ENCODE measurements around the gene MORC4. TPM values are rescaled to one million over a fixed set of nuclear protein-coding genes. Genes with fewer than 3 reads are reported as not detected.

Gene MORC4
- total and polyA plus RNA-seq, 2 of the 4 experiments (the other 2 are of a cell fraction) = 17.5 to 34.2 TPM

DNA sequence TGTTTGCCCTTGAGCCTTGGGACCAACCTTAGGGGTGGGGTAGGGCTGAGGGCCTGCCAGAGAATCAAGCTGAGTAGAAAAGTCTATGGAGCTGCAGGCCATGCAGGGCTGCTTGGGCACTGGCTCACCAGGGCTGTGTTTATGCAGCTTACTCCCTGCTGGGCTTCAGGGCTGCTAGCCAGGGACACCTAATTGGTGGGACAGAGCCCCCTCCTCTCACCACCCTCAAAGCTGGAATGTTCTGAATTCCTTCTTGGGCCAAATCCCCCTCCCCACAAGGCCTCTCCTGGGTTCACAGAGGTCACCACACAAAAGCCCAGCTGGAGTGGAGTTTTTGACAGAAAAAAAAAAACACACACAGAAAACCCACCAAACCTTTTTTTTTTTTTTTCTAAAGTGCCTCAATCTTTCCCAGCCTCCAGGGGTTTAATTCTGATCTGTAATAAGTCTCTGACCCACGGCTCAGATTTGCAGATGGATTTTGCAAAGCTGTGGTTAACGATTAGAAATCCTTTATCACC, 80.0 kb downstream of the MORC4 start, which contains the start of gene CLDN2:
TSS of gene CLDN2 (plus strand) at position 471 of the 521 bp plus-strand sequence. CDS start 7,827 bp downstream, outside the sequence.
- Histone ChIP-seq H3K14ac (replicated peaks; ENCODE audit: low read depth, low read length) (no peak within 1 kb of the TSS), H4K20me1 (ENCODE audit: insufficient read depth, low read length) (no peaks in the 10 kb centered on the region), H3K27ac (ENCODE audit: insufficient read depth, low read length) (no peak within 1 kb of the TSS), H3K9me3 (ENCODE audit: control insufficient read depth, insufficient read depth, low read length) (no peaks in the 10 kb centered on the region), H3K36me3 (ENCODE audit: control insufficient read depth, insufficient read depth, low read length) (no peaks in the 10 kb centered on the region), H3K9me1 (ENCODE audit: insufficient read depth, low read length) (no peaks in the 10 kb centered on the region), H4K91ac (ENCODE audit: insufficient read depth, low read depth, low read length) (no peak within 1 kb of the TSS), H2AK9ac (replicated peaks; ENCODE audit: low read depth, low read length, poor library complexity) (no peak within 1 kb of the TSS), H3K4me3 (ENCODE audit: insufficient read depth, low read depth, low read length) (no peak within 1 kb of the TSS), H2BK120ac (ENCODE audit: low read depth, low read length) (no peak within 1 kb of the TSS), H3K56ac (ENCODE audit: extremely low read depth, insufficient read depth, low read length) (no peak within 1 kb of the TSS), H3K23ac (ENCODE audit: low read depth, low read length) (no peak within 1 kb of the TSS), H3K4me1 (ENCODE audit: control insufficient read depth, insufficient read depth, low read length) (no peaks in the 10 kb centered on the region), H2AFZ (replicated peaks; ENCODE audit: low read length, poor library complexity) (no peak within 1 kb of the TSS), H3K9ac (ENCODE audit: low read depth, low read length) (no peak within 1 kb of the TSS), H2BK20ac (ENCODE audit: low read depth, low read length) (no peak within 1 kb of the TSS), H2BK15ac (ENCODE audit: low read depth, low read length) (no peak within 1 kb of the TSS), H2BK5ac (ENCODE audit: low read depth, low read length, poor library complexity, severe bottlenecking) (no peak within 1 kb of the TSS), H3K79me1 (ENCODE audit: low read depth in 1 of 2, low read length in 2 of 2) (no peaks in the 10 kb centered on the region), H3K18ac (ENCODE audit: low read depth, low read length) (no peak within 1 kb of the TSS), H3K27me3 (ENCODE audit: control insufficient read depth, insufficient read depth, low read length) (peaks cover 9% of the 10 kb centered on the region), H3K4ac (ENCODE audit: low read depth, low read length) (no peak within 1 kb of the TSS), H3K4me2 (ENCODE audit: low read depth, low read length) (no peak within 1 kb of the TSS), H4K5ac (ENCODE audit: low read depth, low read length) (no peak within 1 kb of the TSS), H2AK5ac (ENCODE audit: low read depth, low read length) (no peak within 1 kb of the TSS), H4K8ac (ENCODE audit: low read depth in 2 of 2, low read length in 2 of 2) (no peak within 1 kb of the TSS)
- in situ Hi-C loops (cut with MboI; ENCODE audit: low sequenced_read_pairs) (no loop called here), dilution Hi-C loops (cut with HindIII; ENCODE audit: low sequenced_read_pairs, unreplicated experiment) (no loop called here), intact Hi-C loops (cut with micrococcal nuclease) (no loop called here)
- TF ChIP-seq MXI1 (IDR thresholded peaks at IDR 0.05; ENCODE audit: borderline replicate concordance, low read depth, low read length) (no peak), RFX5 (IDR thresholded peaks at IDR 0.05; ENCODE audit: low read depth, low read length) (no peak), FOS (IDR thresholded peaks at IDR 0.05; ENCODE audit: low read depth, low read length) (no peak), BHLHE40 (IDR thresholded peaks at IDR 0.05; ENCODE audit: low read depth, low read length) (no peak), CHD1 (IDR thresholded peaks at IDR 0.05; ENCODE audit: low read depth, low read length) (no peak), MAFK (IDR thresholded peaks at IDR 0.05; ENCODE audit: low read depth, low read length) (no peak), SMC3 (IDR thresholded peaks at IDR 0.05; ENCODE audit: low read depth, low read length) (no peak), RCOR1 (IDR thresholded peaks at IDR 0.05; ENCODE audit: insufficient replicate concordance, low read length) (no peak), MAZ (IDR thresholded peaks at IDR 0.05; ENCODE audit: borderline replicate concordance, low read depth, low read length) (no peak), CEBPB (IDR thresholded peaks at IDR 0.05; ENCODE audit: low read depth, low read length) (no peak), RAD21 (IDR thresholded peaks at IDR 0.05; ENCODE audit: low read length) (no peak), POLR2A (IDR thresholded peaks at IDR 0.05; ENCODE audit: low read depth, low read length) (no peak)
- TF ChIP-seq, protein P1, sequence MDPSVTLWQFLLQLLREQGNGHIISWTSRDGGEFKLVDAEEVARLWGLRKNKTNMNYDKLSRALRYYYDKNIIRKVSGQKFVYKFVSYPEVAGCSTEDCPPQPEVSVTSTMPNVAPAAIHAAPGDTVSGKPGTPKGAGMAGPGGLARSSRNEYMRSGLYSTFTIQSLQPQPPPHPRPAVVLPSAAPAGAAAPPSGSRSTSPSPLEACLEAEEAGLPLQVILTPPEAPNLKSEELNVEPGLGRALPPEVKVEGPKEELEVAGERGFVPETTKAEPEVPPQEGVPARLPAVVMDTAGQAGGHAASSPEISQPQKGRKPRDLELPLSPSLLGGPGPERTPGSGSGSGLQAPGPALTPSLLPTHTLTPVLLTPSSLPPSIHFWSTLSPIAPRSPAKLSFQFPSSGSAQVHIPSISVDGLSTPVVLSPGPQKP (IDR thresholded peaks at IDR 0.05; ENCODE audit: borderline replicate concordance, low read depth, low read length) = no peak
- TF ChIP-seq, protein P2, sequence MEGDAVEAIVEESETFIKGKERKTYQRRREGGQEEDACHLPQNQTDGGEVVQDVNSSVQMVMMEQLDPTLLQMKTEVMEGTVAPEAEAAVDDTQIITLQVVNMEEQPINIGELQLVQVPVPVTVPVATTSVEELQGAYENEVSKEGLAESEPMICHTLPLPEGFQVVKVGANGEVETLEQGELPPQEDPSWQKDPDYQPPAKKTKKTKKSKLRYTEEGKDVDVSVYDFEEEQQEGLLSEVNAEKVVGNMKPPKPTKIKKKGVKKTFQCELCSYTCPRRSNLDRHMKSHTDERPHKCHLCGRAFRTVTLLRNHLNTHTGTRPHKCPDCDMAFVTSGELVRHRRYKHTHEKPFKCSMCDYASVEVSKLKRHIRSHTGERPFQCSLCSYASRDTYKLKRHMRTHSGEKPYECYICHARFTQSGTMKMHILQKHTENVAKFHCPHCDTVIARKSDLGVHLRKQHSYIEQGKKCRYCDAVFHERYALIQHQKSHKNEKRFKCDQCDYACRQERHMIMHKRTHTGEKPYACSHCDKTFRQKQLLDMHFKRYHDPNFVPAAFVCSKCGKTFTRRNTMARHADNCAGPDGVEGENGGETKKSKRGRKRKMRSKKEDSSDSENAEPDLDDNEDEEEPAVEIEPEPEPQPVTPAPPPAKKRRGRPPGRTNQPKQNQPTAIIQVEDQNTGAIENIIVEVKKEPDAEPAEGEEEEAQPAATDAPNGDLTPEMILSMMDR (conservative IDR thresholded peaks at IDR 0.05; ENCODE audit: low read depth, low read length) = no peak
- ChIA-PET CTCF (interaction anchor here (0.6 kb wide), 1 partner anchor 810 kb away, joined by 3 read pairs; no protein-coding TSS in a partner anchor), POLR2A (ENCODE audit: unreplicated experiment) (no interaction called here)
- no peak for ATAC-seq (ENCODE audit: low read depth)
- no TSS peak for BruUV-seq (replicated peaks)
- DNase-seq = no peak
- WGBS, 2 experiments (ENCODE audit: extremely low coverage in 2 of 2, insufficient read length in 1 of 2) = no CpG with 5 or more reads among the region's 2 CpGs
